Measurements from ENCODE around the gene MGAT4B. TPM values are rescaled to one million over a fixed set of nuclear protein-coding genes. Genes with fewer than 3 reads are reported as not detected.
A peak's percentile ranks its signal among the peaks of the same experiment; 100 is the strongest.

MGAT4B gene
- total and polyA plus RNA-seq, 12 donors = 58.6 to 123 (median 98.0) TPM

DNA sequence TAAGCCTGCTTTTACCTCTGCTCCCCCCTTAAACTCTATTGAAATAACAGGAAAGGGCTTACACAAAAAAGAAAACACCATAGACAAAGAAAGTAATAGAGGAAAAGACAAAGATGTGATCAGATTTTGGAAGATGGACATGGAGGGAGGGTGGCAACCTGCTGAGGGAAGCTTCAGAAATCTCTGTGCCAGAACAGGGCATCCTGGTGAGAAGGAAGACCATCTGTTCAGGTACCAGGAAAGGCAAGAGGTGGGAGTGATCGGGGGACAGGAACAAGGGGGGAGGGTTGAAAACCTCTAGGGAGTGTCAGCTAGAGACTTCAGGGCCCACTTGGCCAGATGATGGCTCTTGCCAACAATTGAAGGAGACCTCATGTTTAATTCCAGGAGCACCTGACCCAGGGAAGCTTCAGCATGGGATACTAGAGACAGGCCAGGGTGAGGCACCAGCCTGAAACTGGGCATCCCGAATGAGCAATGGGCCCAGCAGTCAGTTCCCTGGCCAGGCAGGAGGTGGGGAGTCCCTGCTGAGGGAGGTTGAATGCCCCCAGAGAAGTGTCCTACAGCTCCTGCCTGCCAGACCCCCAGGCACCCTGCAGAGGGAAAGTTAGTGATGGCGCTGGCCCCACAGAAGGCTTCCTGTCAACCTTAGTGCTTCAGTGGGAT is 22.2 kb upstream of the MGAT4B start:
- TF ChIP-seq, protein P1, sequence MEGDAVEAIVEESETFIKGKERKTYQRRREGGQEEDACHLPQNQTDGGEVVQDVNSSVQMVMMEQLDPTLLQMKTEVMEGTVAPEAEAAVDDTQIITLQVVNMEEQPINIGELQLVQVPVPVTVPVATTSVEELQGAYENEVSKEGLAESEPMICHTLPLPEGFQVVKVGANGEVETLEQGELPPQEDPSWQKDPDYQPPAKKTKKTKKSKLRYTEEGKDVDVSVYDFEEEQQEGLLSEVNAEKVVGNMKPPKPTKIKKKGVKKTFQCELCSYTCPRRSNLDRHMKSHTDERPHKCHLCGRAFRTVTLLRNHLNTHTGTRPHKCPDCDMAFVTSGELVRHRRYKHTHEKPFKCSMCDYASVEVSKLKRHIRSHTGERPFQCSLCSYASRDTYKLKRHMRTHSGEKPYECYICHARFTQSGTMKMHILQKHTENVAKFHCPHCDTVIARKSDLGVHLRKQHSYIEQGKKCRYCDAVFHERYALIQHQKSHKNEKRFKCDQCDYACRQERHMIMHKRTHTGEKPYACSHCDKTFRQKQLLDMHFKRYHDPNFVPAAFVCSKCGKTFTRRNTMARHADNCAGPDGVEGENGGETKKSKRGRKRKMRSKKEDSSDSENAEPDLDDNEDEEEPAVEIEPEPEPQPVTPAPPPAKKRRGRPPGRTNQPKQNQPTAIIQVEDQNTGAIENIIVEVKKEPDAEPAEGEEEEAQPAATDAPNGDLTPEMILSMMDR (IDR thresholded peaks at IDR 0.05) = no peak
- ATAC-seq (no peak), DNase-seq (no peak)
- Histone ChIP-seq H3K4me1 (peaks cover 0 to 75% (median 27%) of the 10 kb centered on the region in 9 donors), H3K4me3 (no peak overlapping the region), H3K27me3 (no peaks in the 10 kb centered on the region), H3K27ac (peak overlapping the region in 4 of 10 donors; percentile 14 to 55 (median 36)), H3K36me3 (peaks cover 16 to 100% (median 93%) of the 10 kb centered on the region in 9 donors), H3K9me3 (no peaks in the 10 kb centered on the region)
- 84 to 96% methylated on average over 3 of the region's 3 CpGs for WGBS, 2 donors
- intact Hi-C loops (cut with DNase I) = loop anchor here in 1 of 10 donors (10.0 kb wide), 1 partner anchor 76 kb away; the partner anchor contains the start of gene TBC1D9B

DNA sequence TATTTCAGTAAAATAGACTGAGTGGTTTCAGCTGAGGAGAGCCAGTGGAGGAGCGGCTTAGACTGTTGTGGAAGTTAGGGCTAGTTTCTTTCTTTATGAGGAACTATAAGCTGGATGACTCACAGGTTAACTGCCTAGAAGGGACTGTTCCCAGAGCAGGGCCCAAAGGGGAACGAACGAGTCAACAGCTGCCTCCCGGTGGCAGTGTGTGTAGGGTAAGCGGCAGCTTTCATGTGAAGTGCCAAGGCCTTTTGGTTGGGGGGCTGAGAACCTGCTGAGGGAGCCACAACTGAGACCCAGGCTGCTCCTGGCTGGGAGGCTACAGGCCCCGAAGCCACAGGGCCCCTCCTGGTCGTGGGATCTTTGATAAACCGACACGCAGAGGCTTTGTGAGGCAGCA is 21.0 kb upstream of the MGAT4B start:
- no peak for DNase-seq
- H3K27ac ChIP-seq = peak overlapping the region in 3 of 10 donors; percentile 29 to 51 (median 50)
- H3K27me3 ChIP-seq = no peaks in the 10 kb centered on the region
- TF ChIP-seq, protein P1 (IDR thresholded peaks at IDR 0.05) = peak in 1 of 9 donors; percentile 7
- no peak overlapping the region for H3K4me3 ChIP-seq
- WGBS, 2 donors = 63% methylated on average over 9 of the region's 9 CpGs
- H3K36me3 ChIP-seq = peaks cover 8 to 100% (median 93%) of the 10 kb centered on the region in 9 donors
- intact Hi-C loops (cut with DNase I) = loop anchor here in 1 of 10 donors (10.0 kb wide), 1 partner anchor 77 kb away; the partner anchor contains the start of gene TBC1D9B
- no peaks in the 10 kb centered on the region for H3K9me3 ChIP-seq
- ATAC-seq = peak in 3 of 8 donors; percentile 10 to 55 (median 15)
- peaks cover 4 to 86% (median 39%) of the 10 kb centered on the region in 9 donors for H3K4me1 ChIP-seq

DNA sequence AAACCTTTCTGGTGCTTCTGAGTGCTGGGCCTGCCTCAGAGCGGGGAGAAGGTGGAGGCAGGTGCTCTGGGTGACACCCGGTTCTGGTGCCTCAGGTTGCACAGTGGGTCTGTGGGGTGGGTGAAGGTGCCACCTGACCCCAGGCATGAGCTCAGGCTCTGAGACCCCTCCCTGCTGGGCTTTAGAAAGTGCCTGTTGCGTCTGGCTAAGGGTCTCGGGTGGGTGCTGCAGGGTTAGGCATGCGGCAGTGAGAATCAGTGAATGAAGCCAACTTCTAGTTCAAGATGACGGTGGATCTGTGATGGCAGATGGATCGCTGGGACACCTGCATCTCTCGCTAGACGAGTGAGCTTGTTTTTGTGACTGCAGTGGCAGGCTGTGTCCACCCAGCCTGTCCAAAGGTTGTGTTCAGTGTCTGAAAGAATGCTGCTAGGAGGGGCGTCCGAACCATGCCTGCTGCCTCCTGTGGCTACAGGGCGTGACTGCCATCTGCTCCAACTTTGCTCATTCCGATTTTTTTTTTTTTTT is 19.1 kb upstream of the MGAT4B start:
- no peaks in the 10 kb centered on the region for H3K9me3 ChIP-seq
- H3K4me3 ChIP-seq = no peak overlapping the region
- WGBS, 2 donors = 73 to 76% methylated on average over 13 of the region's 13 CpGs
- peaks cover 4 to 89% (median 73%) of the 10 kb centered on the region in 9 donors for H3K36me3 ChIP-seq
- ATAC-seq = no peak
- H3K27me3 ChIP-seq = no peaks in the 10 kb centered on the region
- DNase-seq = peak in 1 of 2 donors; percentile 2
- peaks cover 11 to 81% (median 48%) of the 10 kb centered on the region in 9 donors for H3K4me1 ChIP-seq
- TF ChIP-seq, protein P1 (IDR thresholded peaks at IDR 0.05) = no peak
- intact Hi-C loops (cut with DNase I) = loop anchor here in 1 of 10 donors (10.0 kb wide), 1 partner anchor 79 kb away; the partner anchor contains the start of gene TBC1D9B
- H3K27ac ChIP-seq = peak overlapping the region in 1 of 10 donors; percentile 25

DNA sequence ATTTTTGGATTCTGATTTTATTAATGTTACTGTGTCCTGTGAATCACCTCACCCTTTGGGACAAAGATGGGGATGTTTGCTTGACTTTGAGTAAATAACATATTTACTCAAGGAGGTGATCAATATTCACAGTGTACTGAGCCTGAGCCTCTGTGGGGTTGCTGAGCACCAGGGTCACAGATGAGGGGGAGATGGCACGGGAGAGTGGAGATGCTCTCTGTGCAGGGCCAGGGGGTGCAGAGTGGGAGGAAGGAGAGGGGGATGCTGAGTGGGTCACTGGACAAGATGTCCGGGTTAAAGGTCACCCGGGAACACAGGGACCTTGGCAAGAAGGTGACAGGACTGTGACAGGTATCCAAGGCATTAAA is 18.1 kb upstream of the MGAT4B start:
- TF ChIP-seq, protein P1 (IDR thresholded peaks at IDR 0.05) = no peak
- Histone ChIP-seq H3K4me1 (peaks cover 16 to 84% (median 55%) of the 10 kb centered on the region in 9 donors), H3K27ac (peak overlapping the region in 1 of 10 donors; percentile 25), H3K4me3 (no peak overlapping the region), H3K36me3 (peaks cover 4 to 79% (median 63%) of the 10 kb centered on the region in 9 donors), H3K9me3 (no peaks in the 10 kb centered on the region), H3K27me3 (no peaks in the 10 kb centered on the region)
- ATAC-seq (no peak), DNase-seq (no peak)
- intact Hi-C loops (cut with DNase I) = loop anchor here in 2 of 10 donors (5.0 to 10.0 kb wide), 2 partner anchors 33 to 80 kb away; partner anchors contain the start of genes MRNIP (in 2 of the 2) and TBC1D9B (in 1 of the 2)
- WGBS, 2 donors = 76 to 79% methylated on average over 3 of the region's 3 CpGs
